Measurements from ENCODE around the gene CEACAM19. TPM values are rescaled to one million over a fixed set of nuclear protein-coding genes. Genes with fewer than 3 reads are reported as not detected.

CEACAM19 gene
- total and polyA plus RNA-seq, 2 of the 4 experiments (the other 2 are of a cell fraction), result 0.72 to 9.3 TPM

- POLR2A ChIA-PET (ENCODE audit: unreplicated experiment), result no interaction called here
- Histone ChIP-seq H4K91ac (ENCODE audit: insufficient read depth, low read depth, low read length) (no peak overlapping the region), H3K18ac (ENCODE audit: low read depth, low read length) (no peak overlapping the region), H3K9me3 (ENCODE audit: control insufficient read depth, insufficient read depth, low read length) (no peaks in the 10 kb centered on the region), H3K23ac (ENCODE audit: low read depth, low read length) (no peak overlapping the region), H2BK120ac (ENCODE audit: low read depth, low read length) (no peak overlapping the region), H3K9ac (ENCODE audit: low read depth, low read length) (no peak overlapping the region), H2BK5ac (ENCODE audit: low read depth, low read length, poor library complexity, severe bottlenecking) (no peak overlapping the region), H4K8ac (ENCODE audit: low read depth in 2 of 2, low read length in 2 of 2) (no peak overlapping the region), H2BK20ac (ENCODE audit: low read depth, low read length) (no peak overlapping the region), H3K9me1 (ENCODE audit: insufficient read depth, low read length) (0 out of 2 replicates have a peak, but pooled peaks cover 3% of the 10 kb centered on the region), H2BK15ac (ENCODE audit: low read depth, low read length) (no peak overlapping the region), H3K4me2 (ENCODE audit: low read depth, low read length) (no peak overlapping the region), H4K5ac (ENCODE audit: low read depth, low read length) (no peak overlapping the region), H3K27me3 (ENCODE audit: control insufficient read depth, insufficient read depth, low read length) (no peaks in the 10 kb centered on the region), H3K4ac (ENCODE audit: low read depth, low read length) (no peak overlapping the region), H2AK5ac (ENCODE audit: low read depth, low read length) (no peak overlapping the region), H3K36me3 (ENCODE audit: control insufficient read depth, insufficient read depth, low read length) (no peaks in the 10 kb centered on the region), H2AK9ac (replicated peaks; ENCODE audit: low read depth, low read length, poor library complexity) (no peak overlapping the region), H2AFZ (replicated peaks; ENCODE audit: low read length, poor library complexity) (no peak overlapping the region), H3K56ac (ENCODE audit: extremely low read depth, insufficient read depth, low read length) (no peak overlapping the region), H4K20me1 (ENCODE audit: insufficient read depth, low read length) (no peaks in the 10 kb centered on the region), H3K4me3 (ENCODE audit: insufficient read depth, low read depth, low read length) (no peak overlapping the region), H3K14ac (replicated peaks; ENCODE audit: low read depth, low read length) (no peak overlapping the region), H3K79me1 (ENCODE audit: low read depth in 1 of 2, low read length in 2 of 2) (no peaks in the 10 kb centered on the region), H3K27ac (ENCODE audit: insufficient read depth, low read length) (no peak overlapping the region), H3K4me1 (ENCODE audit: control insufficient read depth, insufficient read depth, low read length) (peaks cover 10% of the 10 kb centered on the region)
- in situ Hi-C loops (cut with MboI; ENCODE audit: low sequenced_read_pairs) (no loop called here), intact Hi-C loops (cut with micrococcal nuclease) (no loop called here), dilution Hi-C loops (cut with HindIII; ENCODE audit: low sequenced_read_pairs, unreplicated experiment) (no loop called here)
- no TSS peak for BruUV-seq (replicated peaks)
- DNase-seq (no peak), ATAC-seq (ENCODE audit: low read depth) (no peak)
- CTCF ChIA-PET, result interaction anchor here (0.6 to 3.8 kb wide), 2 partner anchors 26 to 46 kb away, joined by 6 to 71 read pairs; no protein-coding TSS in a partner anchor
- TF ChIP-seq POLR2A (IDR thresholded peaks at IDR 0.05; ENCODE audit: low read depth, low read length) (no peak), MAFK (IDR thresholded peaks at IDR 0.05; ENCODE audit: low read depth, low read length) (no peak), USF2 (IDR thresholded peaks at IDR 0.05; ENCODE audit: low read depth, low read length) (no peak), CTCF (conservative IDR thresholded peaks at IDR 0.05; ENCODE audit: low read depth, low read length) (no peak), CHD1 (IDR thresholded peaks at IDR 0.05; ENCODE audit: low read depth, low read length) (no peak), RFX5 (IDR thresholded peaks at IDR 0.05; ENCODE audit: low read depth, low read length) (no peak), RCOR1 (IDR thresholded peaks at IDR 0.05; ENCODE audit: insufficient replicate concordance, low read length) (no peak), SMC3 (IDR thresholded peaks at IDR 0.05; ENCODE audit: low read depth, low read length) (no peak), MAZ (IDR thresholded peaks at IDR 0.05; ENCODE audit: borderline replicate concordance, low read depth, low read length) (no peak), BHLHE40 (IDR thresholded peaks at IDR 0.05; ENCODE audit: low read depth, low read length) (no peak), CEBPB (IDR thresholded peaks at IDR 0.05; ENCODE audit: low read depth, low read length) (no peak), RAD21 (IDR thresholded peaks at IDR 0.05; ENCODE audit: low read length) (no peak), NFE2L2 (IDR thresholded peaks at IDR 0.05; ENCODE audit: low read depth, low read length) (no peak), MXI1 (IDR thresholded peaks at IDR 0.05; ENCODE audit: borderline replicate concordance, low read depth, low read length) (no peak), FOS (IDR thresholded peaks at IDR 0.05; ENCODE audit: low read depth, low read length) (no peak)
- TF ChIP-seq, protein P1, sequence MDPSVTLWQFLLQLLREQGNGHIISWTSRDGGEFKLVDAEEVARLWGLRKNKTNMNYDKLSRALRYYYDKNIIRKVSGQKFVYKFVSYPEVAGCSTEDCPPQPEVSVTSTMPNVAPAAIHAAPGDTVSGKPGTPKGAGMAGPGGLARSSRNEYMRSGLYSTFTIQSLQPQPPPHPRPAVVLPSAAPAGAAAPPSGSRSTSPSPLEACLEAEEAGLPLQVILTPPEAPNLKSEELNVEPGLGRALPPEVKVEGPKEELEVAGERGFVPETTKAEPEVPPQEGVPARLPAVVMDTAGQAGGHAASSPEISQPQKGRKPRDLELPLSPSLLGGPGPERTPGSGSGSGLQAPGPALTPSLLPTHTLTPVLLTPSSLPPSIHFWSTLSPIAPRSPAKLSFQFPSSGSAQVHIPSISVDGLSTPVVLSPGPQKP (IDR thresholded peaks at IDR 0.05; ENCODE audit: borderline replicate concordance, low read depth, low read length), result no peak
- WGBS, 2 experiments (ENCODE audit: extremely low coverage in 2 of 2, insufficient read length in 1 of 2), result 100% methylated on average over 1 of the region's 12 CpGs; no CpG with 5 or more reads in 1 of the 2 experiments
Observed at GRCh38 chr19:44726465-44726864, 55.2 kb downstream of the CEACAM19 start.

Measured in IMR-90 (cell line).